Activated naive CD4-positive, alpha-beta T cell (primary cell): Measurements from ENCODE around the gene COL24A1.

ENCODE experiments used
- DNase-seq, 4 experiments: peaks; one replicate each; lab custom pipeline; 2025; lab: John Stamatoyannopoulos, UW

COL24A1 gene

GRCh38 chr1:86156566-86157455, at the start of gene COL24A1:
Gene COL24A1, minus strand, starts transcription at chr1:86156772. Its CDS starts 376 bp downstream, at chr1:86156396.
- no peak for DNase-seq

DNA sequence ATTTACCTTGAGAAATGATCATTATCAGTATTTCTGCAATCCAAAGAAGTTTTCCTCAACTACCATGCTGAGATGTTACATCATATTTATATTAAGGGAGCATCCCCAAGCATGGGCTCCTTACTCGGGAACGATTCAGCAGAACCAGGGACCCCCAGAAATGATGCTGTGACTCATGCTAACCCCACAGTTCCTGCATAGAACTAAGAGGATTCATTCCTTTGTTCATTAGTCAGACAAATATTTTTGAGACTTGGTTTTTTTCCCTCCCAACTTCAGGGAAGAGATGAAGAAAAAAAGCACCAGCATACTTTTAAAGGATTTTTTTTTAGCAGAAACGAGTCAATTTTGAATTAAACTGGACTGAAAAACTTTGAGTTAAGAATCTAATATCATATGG, 49.2 kb upstream of the COL24A1 start:
- DNase-seq, result no peak

GRCh38 chr1:86202552-86203340, 46.2 kb upstream of the COL24A1 start:
- DNase-seq, result no peak

DNA sequence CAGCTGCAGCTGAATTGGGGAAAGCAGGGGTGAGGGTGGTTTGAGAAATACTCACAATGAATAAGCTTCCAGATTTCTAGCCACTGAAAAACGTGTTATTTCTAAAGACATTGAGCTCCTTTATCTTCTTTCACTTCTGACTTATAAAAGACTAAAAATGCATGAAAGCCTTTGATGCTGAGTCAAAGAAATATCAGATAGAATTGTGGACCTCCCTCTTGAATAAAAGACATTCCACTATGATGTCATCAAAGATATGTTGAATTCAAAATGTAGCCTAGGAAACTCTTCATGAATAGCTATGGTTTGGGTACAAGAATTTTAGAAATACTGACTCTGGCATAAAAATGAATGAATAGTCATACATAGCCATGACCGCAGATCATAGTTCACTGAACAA, 44.7 kb upstream of the COL24A1 start:
- DNase-seq, result no peak

- no peak for DNase-seq
Observed at GRCh38 chr1:86200901-86201300, 44.3 kb upstream of the COL24A1 start.

- DNase-seq, result no peak
Observed at GRCh38 chr1:86197206-86197855, 40.8 kb upstream of the COL24A1 start.

DNA sequence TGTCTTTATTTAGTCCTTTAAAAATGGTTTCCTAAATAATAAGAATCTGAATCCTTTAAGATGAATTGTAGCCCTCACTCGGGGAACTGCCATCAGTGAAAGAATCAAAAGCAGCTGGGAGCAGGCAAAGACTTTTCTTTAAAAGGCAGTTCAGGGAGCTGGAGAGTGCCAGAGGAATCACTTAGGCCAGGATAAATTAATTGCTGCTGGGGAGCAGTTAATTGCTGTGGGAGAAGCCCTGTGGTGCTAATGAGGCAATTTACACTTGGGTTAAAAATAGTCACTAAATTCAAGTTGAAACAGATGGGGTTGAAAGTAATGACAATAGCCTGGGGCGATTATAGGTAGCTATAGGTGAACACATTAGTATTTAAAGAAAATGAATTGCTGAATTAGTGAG, 38.7 kb upstream of the COL24A1 start:
- no peak for DNase-seq

DNA sequence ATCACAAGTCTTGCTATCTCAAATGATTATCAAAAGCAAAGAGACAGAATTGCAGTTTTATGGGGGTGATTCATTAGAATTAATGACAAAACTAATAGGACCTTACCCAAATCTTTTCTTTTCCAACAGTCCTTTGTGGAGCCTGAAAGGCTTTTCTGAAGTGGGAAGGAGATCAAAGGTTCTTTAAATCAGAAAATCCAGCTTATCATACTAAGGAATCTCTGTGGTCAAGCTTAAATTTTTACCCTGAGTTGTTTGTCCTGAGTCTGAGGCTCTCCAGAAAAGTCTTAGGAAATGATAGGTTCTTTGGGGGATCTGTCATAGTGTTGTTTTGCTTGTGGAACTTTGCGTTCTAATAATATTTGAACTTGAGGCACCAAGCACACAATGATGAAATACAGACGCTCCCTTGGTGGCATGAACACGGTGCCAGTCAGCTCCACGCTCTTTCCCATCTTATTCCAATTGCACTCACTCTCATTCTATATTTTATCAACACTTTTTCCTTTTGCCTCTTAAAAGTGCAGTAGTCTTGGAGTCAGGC, 38.0 kb upstream of the COL24A1 start:
- DNase-seq, result no peak

DNA sequence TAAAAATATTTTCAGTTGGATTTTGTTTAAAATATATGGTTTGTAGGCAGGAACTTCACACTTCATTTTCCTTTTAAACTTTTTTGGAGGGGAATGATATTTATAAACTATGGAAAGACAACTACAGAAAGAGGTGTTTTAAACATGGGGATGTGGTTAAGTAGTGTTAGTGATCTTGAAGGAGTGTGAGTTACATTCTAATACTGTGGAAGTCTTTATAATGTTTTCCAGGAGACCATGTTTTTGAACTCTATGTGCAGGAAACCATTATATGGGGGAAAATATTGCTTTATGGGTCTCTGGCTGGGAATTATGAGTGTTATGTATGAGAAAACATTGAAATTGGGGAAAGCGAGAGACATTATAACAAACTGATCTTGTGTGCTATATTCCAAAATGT, 35.8 kb upstream of the COL24A1 start:
- no peak for DNase-seq

DNA sequence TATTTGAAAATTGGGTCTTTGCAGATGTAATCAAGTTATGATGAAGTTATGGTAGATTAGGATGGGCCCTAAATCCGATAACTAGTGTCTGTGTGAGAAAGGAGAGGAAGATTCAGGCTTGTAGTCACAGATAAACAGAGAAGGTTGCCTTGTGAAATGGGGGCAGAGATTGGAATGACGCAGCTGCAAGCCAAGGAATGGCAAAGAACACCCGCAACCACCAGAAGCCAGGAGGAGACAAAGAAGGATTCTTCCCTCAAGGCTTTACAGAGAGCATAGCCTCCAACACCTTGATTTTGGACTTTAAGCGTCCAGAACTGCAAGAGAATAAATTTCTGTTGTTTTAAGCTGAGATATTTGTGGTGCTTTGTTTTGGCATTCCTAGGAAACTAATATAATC, 35.4 kb upstream of the COL24A1 start:
- DNase-seq, result no peak

DNA sequence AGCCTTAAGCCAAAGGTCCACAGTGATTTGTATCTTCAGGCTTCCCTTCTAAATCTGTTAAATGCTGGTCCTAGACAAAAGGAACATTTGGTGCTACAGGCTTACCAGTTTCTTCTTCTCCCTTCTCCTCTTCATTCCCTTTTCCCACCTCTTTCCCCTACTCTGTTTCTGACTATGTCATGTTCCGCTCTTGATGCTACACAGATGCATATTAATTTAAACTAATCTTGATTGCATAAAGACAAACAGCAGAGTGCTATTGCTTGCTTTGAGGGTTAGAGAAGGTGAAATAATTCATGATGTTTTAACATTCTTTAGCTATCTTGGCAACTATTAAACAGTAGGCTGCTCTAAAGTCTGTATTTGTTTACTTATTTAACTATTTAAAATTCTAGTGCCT, 34.3 kb upstream of the COL24A1 start:
- DNase-seq, result no peak

DNA sequence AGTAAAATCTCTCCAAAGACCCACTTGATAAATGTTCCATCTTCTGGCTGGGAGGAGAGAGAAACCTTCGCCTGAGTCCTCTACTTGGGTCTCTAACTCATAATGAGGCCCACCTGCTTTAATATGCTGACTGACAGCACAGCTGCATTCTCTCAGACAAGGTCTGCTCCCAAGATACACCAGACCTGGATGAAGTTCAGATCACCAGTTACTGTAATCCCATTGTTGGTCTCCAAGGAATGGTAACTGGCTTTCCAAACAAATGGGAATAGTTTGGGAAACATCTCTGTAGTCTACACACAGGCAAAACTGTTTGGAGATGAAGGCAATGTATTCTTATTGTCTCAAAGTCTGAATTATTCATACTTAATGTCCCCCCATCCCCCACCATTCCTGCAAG, 27.9 kb upstream of the COL24A1 start:
- DNase-seq, result no peak

DNA sequence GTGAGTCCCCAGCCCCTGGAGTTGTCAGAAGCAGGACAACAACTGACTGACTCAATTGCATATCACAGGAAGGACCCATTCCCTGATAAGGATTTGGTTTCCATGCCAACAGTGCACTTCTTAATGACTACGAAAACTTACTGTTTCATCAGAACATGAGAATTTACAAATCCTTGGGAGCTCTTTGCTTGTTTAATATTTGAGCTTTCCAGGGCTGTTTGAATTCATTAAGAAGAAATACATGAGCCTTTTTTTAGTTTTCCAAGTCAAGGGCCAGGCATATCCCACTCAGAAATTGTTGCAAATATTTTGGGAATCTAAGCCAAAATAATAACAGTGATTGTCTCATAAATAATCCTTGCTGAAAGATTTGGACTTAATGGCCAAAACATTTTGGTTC, 27.2 kb upstream of the COL24A1 start:
- no peak for DNase-seq

DNA sequence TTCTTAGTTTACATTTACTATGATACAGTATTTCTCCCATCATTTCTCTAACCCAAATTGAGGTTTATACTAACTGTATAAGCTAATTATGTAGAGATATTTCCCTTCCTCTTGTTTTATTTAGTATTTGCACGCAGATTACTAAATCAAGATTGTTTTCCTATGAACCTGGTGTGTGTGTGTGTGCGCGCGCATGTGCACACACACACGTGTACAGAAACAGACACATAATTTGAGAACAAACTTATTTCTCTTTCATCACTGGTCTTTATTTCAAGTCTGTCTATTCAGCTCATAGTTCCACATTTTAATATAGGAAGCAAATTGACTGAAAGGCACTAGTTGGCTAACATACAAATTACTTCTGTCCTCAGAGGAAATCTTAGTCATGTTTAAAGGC, 19.7 kb upstream of the COL24A1 start:
- no peak for DNase-seq

DNA sequence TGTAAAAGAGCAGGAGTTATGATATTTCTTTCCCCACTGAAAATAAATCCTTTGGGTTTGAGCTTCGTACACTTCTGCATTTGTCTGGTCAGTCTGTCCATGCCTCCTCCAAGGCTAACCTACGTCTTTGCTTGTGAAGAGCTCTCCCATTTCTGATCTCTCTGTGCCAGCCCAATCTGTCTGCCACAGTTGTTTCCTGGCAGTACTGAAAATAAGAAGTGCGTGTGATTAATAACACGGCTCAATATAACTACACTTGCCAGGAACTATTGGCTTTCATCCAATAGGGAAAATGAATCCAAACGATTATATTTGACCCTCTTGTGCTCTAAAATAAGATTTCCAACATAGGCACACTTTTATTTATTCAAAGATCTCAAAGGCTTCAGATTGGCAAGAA, 19.2 kb upstream of the COL24A1 start:
- no peak for DNase-seq

GRCh38 chr1:86169625-86170024, 13.1 kb upstream of the COL24A1 start:
- DNase-seq, result no peak

DNA sequence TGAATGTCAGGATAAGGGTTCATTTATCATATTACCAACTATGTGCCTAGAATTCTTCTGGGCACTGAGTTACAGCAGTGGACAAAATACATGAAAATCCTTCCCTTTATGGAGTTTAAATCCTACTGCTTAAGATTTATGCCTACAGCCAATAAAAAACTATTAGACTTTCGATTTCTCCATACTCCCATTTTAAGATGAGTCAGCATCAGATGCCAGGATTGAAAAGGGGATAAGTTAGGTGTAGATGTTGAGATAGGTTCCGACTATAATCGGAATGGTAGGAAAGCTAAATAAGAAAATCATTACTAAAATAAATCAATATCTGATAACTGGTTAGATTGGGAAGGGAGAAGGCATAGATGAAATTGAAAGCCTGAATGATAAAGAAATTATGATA, 3.2 kb upstream of the COL24A1 start:
- no peak for DNase-seq

DNA sequence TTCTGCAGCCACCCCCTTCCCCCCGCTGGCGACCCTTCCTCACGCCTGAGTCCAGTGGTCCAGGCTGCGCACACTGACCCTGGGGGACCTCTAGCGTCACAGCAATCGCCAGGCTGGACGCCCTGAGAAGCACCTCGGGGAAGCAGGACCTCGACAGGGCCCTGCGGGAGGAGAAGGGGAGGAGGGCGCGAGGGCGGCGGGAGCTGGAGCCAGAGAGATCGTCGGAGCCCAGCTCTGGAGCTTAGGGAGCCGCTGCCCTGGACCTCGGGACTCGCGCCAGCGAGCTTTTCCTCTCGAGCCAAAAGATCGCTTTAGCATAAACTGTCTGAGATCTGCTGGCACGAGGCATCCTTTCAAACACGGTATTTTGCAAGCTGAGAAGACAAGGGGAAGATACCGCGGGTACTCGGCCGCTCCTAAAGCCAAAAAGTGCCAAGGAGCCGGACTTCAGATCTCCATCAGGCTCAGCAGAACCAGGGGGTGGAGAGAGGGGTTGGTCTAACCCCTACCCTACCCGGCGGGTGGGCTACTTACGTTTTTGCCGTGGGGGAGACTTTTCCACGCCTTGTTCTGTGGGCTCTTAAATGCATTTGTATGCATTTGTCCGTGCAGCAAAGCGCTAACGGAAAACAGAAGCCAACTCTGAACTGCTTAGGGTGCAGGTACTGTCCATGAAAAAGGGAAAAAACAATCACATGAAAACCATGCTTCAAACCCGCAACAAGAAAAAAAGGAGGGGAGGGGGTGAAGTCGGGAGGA, 586 bp downstream of the COL24A1 start:
- DNase-seq, result no peak

- DNase-seq, result no peak
Observed at GRCh38 chr1:86155051-86155806, 1.3 kb downstream of the COL24A1 start.

- DNase-seq, result no peak
Observed at GRCh38 chr1:86154571-86155050, 2.0 kb downstream of the COL24A1 start.

DNA sequence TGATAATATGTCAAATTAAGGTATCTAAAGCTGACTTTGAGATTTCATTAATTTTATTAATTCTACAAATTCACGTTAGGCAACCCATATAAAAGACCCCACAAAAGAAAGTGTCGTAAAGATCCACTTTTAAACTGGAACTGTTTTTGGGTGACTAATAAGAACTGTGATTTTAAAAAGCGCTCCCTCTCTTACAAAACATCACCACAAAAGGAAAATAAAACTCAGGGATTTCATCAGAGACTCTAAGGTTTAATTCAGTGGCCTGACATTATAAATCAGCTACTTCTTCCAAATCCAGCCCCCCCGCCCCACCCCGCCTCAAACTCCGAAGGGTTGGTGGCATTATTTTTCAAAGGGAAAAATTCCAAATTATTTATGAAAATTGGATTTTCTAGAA, 2.7 kb downstream of the COL24A1 start:
- DNase-seq, result no peak
